H1 (cell line): ENCODE data around the gene SULF2. TPM values are rescaled to one million over a fixed set of nuclear protein-coding genes. Genes with fewer than 3 reads are reported as not detected.

Source experiments
- CTCF ChIA-PET: fragments of 300-600 bp; sonication (Branson Sonifier 250); formaldehyde crosslinking; loops from one replicate; lab custom pipeline; 2021; ENCODE audit not compliant: partially characterized antibody; lab: Charles Lee
- POLR2A ChIA-PET: fragments of 300-600 bp; sonication (Branson Sonifier 250); formaldehyde crosslinking; loops from one replicate; lab custom pipeline; 2021; ENCODE audit warnings: inconsistent platforms; ENCODE audit not compliant: partially characterized antibody; lab: Charles Lee
- DNase-seq, 2 experiments: peaks; one replicate each; pipeline versions ENCODE4 v3.0.0 to v3.0.0-alpha.2; 2010 to 2022; ENCODE audit warnings: low spot score in 2 of 2, low read depth in 1 of 2, mixed read lengths in 1 of 2
- FAIRE-seq: peaks from 2 replicates; lab custom pipeline; 2011; peaks lifted over from hg19 to GRCh38; lab: Jason Lieb, UNC
- H2AFZ ChIP-seq: 2 replicates; pipeline ENCODE4 v1.8.1; 2012; ENCODE audit warnings: low read length, inconsistent platforms
- H2AK5ac ChIP-seq: 2 replicates; pipeline ENCODE4 v1.6.1; 2013; ENCODE audit warnings: low read depth, low read length
- H2BK120ac ChIP-seq: replicated peaks from 2 replicates; pipeline ENCODE3; 2013; ENCODE audit warnings: low read depth, low read length, inconsistent platforms
- H2BK12ac ChIP-seq: 2 replicates; pipeline ENCODE4 v1.6.1; 2013; ENCODE audit warnings: low read depth, low read length
- H2BK15ac ChIP-seq: 2 replicates; pipeline ENCODE4 v1.6.1; 2013; ENCODE audit warnings: low read length
- H2BK20ac ChIP-seq: 2 replicates; pipeline ENCODE4 v1.6.1; 2013; ENCODE audit warnings: low read length
- H2BK5ac ChIP-seq: 2 replicates; pipeline ENCODE4 v1.6.1; 2013; ENCODE audit warnings: low read depth, low read length
- H3K14ac ChIP-seq: 2 replicates; pipeline ENCODE4 v1.6.1; 2013; ENCODE audit warnings: inconsistent platforms; ENCODE audit not compliant: insufficient read length
- H3K18ac ChIP-seq: 2 replicates; pipeline ENCODE4 v1.6.1; 2013; ENCODE audit warnings: low read length; ENCODE audit errors: extremely low read depth
- H3K23ac ChIP-seq: 2 replicates; pipeline ENCODE4 v1.6.1; 2013; ENCODE audit warnings: inconsistent platforms; ENCODE audit not compliant: insufficient read length
- H3K23me2 ChIP-seq: 2 replicates; pipeline ENCODE4 v1.6.1; 2013; ENCODE audit warnings: low read depth, low read length
- H3K27ac ChIP-seq: 2 replicates; pipeline ENCODE4 v1.6.1; 2011; ENCODE audit warnings: low read depth, low read length, inconsistent platforms
- H3K27me3 ChIP-seq, 4 experiments: replicated peaks in 1 of 4; 1 replicate in 1 of 4; 2 replicates in 3 of 4; pipeline versions ENCODE4 v1.6.1 to v1.8.1; 2011 to 2013; ENCODE audit warnings: low read length in 3 of 4, mild to moderate bottlenecking in 3 of 4, inconsistent platforms in 2 of 4, mixed read lengths in 2 of 4, moderate library complexity in 1 of 4; ENCODE audit not compliant: control insufficient read depth in 3 of 4, insufficient read depth in 3 of 4; ENCODE audit errors: extremely low read depth in 1 of 4
- H3K36me3 ChIP-seq, 4 experiments: 2 replicates each; pipeline versions ENCODE4 v1.6.1 to v1.8.1; 2011 to 2013; ENCODE audit warnings: mild to moderate bottlenecking in 4 of 4, low read length in 3 of 4, moderate library complexity in 2 of 4, control low read depth in 1 of 4, inconsistent platforms in 1 of 4; ENCODE audit not compliant: insufficient read depth in 4 of 4, control insufficient read depth in 2 of 4
- H3K4ac ChIP-seq: replicated peaks from 2 replicates; pipeline ENCODE3; 2013; ENCODE audit warnings: low read length, low read depth, mixed read lengths, inconsistent platforms; ENCODE audit not compliant: insufficient read length
- H3K4me1 ChIP-seq, 4 experiments: replicated peaks in 1 of 4; 1 replicate in 1 of 4; 2 replicates in 3 of 4; pipeline versions ENCODE4 v1.6.1 to v1.8.1; 2011 to 2013; ENCODE audit warnings: low read length in 3 of 4, inconsistent platforms in 2 of 4, mixed read lengths in 1 of 4; ENCODE audit not compliant: insufficient read depth in 4 of 4, control insufficient read depth in 3 of 4
- H3K4me2 ChIP-seq, 2 experiments: 2 replicates each; pipeline versions ENCODE4 v1.6.1 to v1.8.1; 2011 to 2013; ENCODE audit warnings: low read depth in 2 of 2, low read length in 2 of 2, control low read depth in 1 of 2, inconsistent platforms in 1 of 2, mild to moderate bottlenecking in 1 of 2; ENCODE audit not compliant: insufficient read depth in 1 of 2
- H3K4me3 ChIP-seq, 4 experiments: fragments of 200-600, 300-600 bp in 1 of 4; sonication (generic), shearing (Covaris generic), sonication (Bioruptor Twin) in 1 of 4; 2 replicates each; pipeline versions ENCODE4 v1.5.1 to v1.8.1; 2011 to 2016; ENCODE audit warnings: low read length in 4 of 4, low read depth in 3 of 4, control low read depth in 2 of 4, inconsistent platforms in 2 of 4, mild to moderate bottlenecking in 2 of 4, mixed read lengths in 1 of 4, moderate library complexity in 1 of 4; ENCODE audit not compliant: insufficient read depth in 2 of 4; ENCODE audit errors: extremely low read depth in 1 of 4
- H3K56ac ChIP-seq: replicated peaks from 2 replicates; pipeline ENCODE3; 2013; ENCODE audit warnings: low read depth, mild to moderate bottlenecking, mixed read lengths, low read length, inconsistent platforms; ENCODE audit not compliant: insufficient read length
- H3K79me1 ChIP-seq: 2 replicates; pipeline ENCODE4 v1.6.1; 2013; ENCODE audit warnings: low read depth, low read length, control low read depth
- H3K79me2 ChIP-seq, 2 experiments: 2 replicates each; pipeline versions ENCODE4 v1.6.1 to v1.8.1; 2012 to 2013; ENCODE audit warnings: low read length in 2 of 2, mild to moderate bottlenecking in 2 of 2, inconsistent platforms in 1 of 2; ENCODE audit not compliant: insufficient read depth in 2 of 2, control insufficient read depth in 1 of 2
- H3K9ac ChIP-seq, 4 experiments: replicated peaks in 1 of 4; 1 replicate in 1 of 4; 2 replicates in 3 of 4; pipeline versions ENCODE4 v1.6.1 to v1.8.1; 2011 to 2013; ENCODE audit warnings: low read depth in 3 of 4, low read length in 3 of 4, control low read depth in 2 of 4, mild to moderate bottlenecking in 2 of 4, moderate library complexity in 2 of 4, inconsistent platforms in 1 of 4; ENCODE audit errors: extremely low read depth in 1 of 4
- H3K9me3 ChIP-seq, 2 experiments: 2 replicates each; pipeline versions ENCODE4 v1.6.1 to v1.8.1; 2012 to 2013; ENCODE audit warnings: mild to moderate bottlenecking in 2 of 2, moderate library complexity in 2 of 2, control low read depth in 1 of 2, inconsistent platforms in 1 of 2, low read depth in 1 of 2, low read length in 1 of 2, mixed read lengths in 1 of 2; ENCODE audit not compliant: insufficient read depth in 2 of 2
- H4K20me1 ChIP-seq, 2 experiments: replicated peaks in 1 of 2; 2 replicates each; pipeline versions ENCODE3 to v1.8.1; 2011 to 2013; ENCODE audit warnings: inconsistent platforms in 2 of 2, low read length in 2 of 2, mild to moderate bottlenecking in 1 of 2; ENCODE audit not compliant: insufficient read depth in 2 of 2, control insufficient read depth in 1 of 2
- H4K5ac ChIP-seq: 2 replicates; pipeline ENCODE4 v1.6.1; 2013; ENCODE audit warnings: low read length, low read depth, mixed read lengths, inconsistent platforms; ENCODE audit not compliant: insufficient read length
- H4K8ac ChIP-seq: 2 replicates; pipeline ENCODE4 v1.8.0; 2013; ENCODE audit warnings: mild to moderate bottlenecking, moderate library complexity, low read length, inconsistent platforms; ENCODE audit not compliant: insufficient read depth; ENCODE audit errors: extremely low read depth
- H4K91ac ChIP-seq: replicated peaks from 2 replicates; pipeline ENCODE3; 2013; ENCODE audit warnings: low read length, mixed read lengths, inconsistent platforms; ENCODE audit not compliant: insufficient read length
- ASH2L ChIP-seq: fragments of 200-600, 300-600 bp; sonication (generic); IDR thresholded peaks from one replicate; pipeline ENCODE4 v1.7.1; 2017; ENCODE audit warnings: low read length
- EZH2 ChIP-seq: fragments of 200-600 bp; sonication (generic); IDR thresholded peaks from 2 replicates; pipeline ENCODE4 v1.7.1; 2012; ENCODE audit warnings: low read depth, mild to moderate bottlenecking, moderate library complexity, low read length, inconsistent platforms; ENCODE audit not compliant: severe bottlenecking
- GABPA ChIP-seq: IDR thresholded peaks from 2 replicates; pipeline ENCODE4 v1.6.1; 2011; ENCODE audit warnings: mild to moderate bottlenecking, low read length, moderate library complexity, borderline replicate concordance; ENCODE audit not compliant: insufficient read depth
- JUND ChIP-seq: IDR thresholded peaks from 2 replicates; pipeline ENCODE4 v1.6.1; 2011; ENCODE audit warnings: mild to moderate bottlenecking, improper control_type of control experiment, low read length
- RAD21 ChIP-seq, 2 experiments: IDR thresholded peaks in 1 of 2; conservative IDR thresholded peaks in 1 of 2; 2 replicates each; pipeline ENCODE4 v1.6.1; 2011; ENCODE audit warnings: low read depth in 2 of 2, low read length in 2 of 2, improper control_type of control experiment in 1 of 2, inconsistent platforms in 1 of 2, mild to moderate bottlenecking in 1 of 2, moderate library complexity in 1 of 2
- YY1 ChIP-seq: IDR thresholded peaks from 2 replicates; pipeline ENCODE4 v1.6.1; 2011; ENCODE audit warnings: low read depth, mild to moderate bottlenecking, low read length
- WGBS, 2 experiments: shearing (Covaris generic) in 1 of 2; methylation state at CpG; one replicate each; pipeline versions ENCODE4 v1.1.6 to v1.1.7; 2013 to 2015; ENCODE audit warnings: low lambda C conversion rate in 2 of 2, mixed read lengths in 2 of 2, inconsistent platforms in 1 of 2, low coverage in 1 of 2, missing lambda C conversion rate in 1 of 2; ENCODE audit not compliant: insufficient replicate concordance in 2 of 2, insufficient coverage in 1 of 2, insufficient read length in 1 of 2; ENCODE audit errors: extremely low coverage in 1 of 2, missing lambda C conversion rate in 1 of 2; 5-methylcytosine and 5-hydroxymethylcytosine counted together
- polyA plus RNA-seq, 7 experiments: library from polyadenylated mRNA; depleted of rRNA in 3 of 7; stranded (reverse) in 5 of 7; unstranded in 2 of 7; fragments of >200 nt in 5 of 7; fragments of 200-250 nt in 2 of 7; gene quantifications; 1 replicate in 5 of 7; 2 replicates in 1 of 7; 4 replicates in 1 of 7; pipeline versions ENCODE4 v1.2.1 to v1.2.3, GENCODE V29; 2011 to 2013; ENCODE audit warnings: missing spikeins in 2 of 7, mixed read lengths in 2 of 7
- total RNA-seq: library from RNA; stranded (reverse); fragmentation: NEBNext Ultra II Directional; extraction: Animal tissue kit (Norgen Biotek cat#: 25700); gene quantifications from 2 replicates; pipeline ENCODE4 v1.2.1, GENCODE V29; 2021
- TF ChIP-seq, protein P1 (sequence below), 3 experiments: IDR thresholded peaks; 1 replicate in 2 of 3; 2 replicates in 1 of 3; pipeline versions ENCODE4 v1.5.1 to v1.6.1; 2011; ENCODE audit warnings: low read length in 3 of 3, mild to moderate bottlenecking in 3 of 3, inconsistent platforms in 2 of 3, low read depth in 1 of 3, moderate library complexity in 1 of 3; ENCODE audit not compliant: insufficient read depth in 1 of 3; ENCODE audit errors: control extremely low read depth in 1 of 3
- TF ChIP-seq, protein P2 (sequence below): IDR thresholded peaks from 2 replicates; pipeline ENCODE4 v1.6.1; 2012; ENCODE audit warnings: inconsistent platforms
- TF ChIP-seq, protein P3 (sequence below): IDR thresholded peaks from 2 replicates; pipeline ENCODE4 v1.6.1; 2012; ENCODE audit warnings: inconsistent platforms

The SULF2 gene
- total and polyA plus RNA-seq, 2 of the 8 experiments (the other 6 are each of a cell fraction or from before 2014, with no cell fraction given) = 15.7 to 28.2 TPM

DNA sequence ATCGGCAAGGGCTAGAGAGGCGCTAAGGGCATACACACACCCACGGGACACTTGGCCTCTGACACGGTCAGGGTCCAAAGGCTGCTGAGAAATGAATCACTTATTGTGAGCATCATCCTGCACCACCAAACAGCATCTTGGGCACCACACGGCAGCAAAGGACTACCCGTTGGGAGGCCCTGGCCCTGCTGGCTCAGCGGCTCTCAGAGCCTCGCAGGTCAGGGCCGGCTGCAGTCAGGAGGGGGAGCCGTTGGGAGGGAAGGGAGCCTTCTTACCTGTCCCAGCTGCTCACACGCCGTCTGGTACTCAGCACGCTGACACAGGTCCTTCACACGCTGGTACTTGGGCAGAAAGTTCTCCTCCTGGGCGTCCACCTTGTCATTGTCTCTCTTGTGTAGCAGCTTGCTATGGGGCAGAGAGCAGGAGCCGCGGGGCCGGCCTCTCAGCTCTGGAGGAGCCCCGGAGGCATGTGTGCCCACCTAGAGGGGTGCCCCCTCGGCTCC, 109.0 kb downstream of the SULF2 start:
- POLR2A ChIA-PET = no interaction called here
- H3K27me3 ChIP-seq = no peaks in the 10 kb centered on the region
- TF ChIP-seq, protein P1, sequence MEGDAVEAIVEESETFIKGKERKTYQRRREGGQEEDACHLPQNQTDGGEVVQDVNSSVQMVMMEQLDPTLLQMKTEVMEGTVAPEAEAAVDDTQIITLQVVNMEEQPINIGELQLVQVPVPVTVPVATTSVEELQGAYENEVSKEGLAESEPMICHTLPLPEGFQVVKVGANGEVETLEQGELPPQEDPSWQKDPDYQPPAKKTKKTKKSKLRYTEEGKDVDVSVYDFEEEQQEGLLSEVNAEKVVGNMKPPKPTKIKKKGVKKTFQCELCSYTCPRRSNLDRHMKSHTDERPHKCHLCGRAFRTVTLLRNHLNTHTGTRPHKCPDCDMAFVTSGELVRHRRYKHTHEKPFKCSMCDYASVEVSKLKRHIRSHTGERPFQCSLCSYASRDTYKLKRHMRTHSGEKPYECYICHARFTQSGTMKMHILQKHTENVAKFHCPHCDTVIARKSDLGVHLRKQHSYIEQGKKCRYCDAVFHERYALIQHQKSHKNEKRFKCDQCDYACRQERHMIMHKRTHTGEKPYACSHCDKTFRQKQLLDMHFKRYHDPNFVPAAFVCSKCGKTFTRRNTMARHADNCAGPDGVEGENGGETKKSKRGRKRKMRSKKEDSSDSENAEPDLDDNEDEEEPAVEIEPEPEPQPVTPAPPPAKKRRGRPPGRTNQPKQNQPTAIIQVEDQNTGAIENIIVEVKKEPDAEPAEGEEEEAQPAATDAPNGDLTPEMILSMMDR (IDR thresholded peaks at IDR 0.05; ENCODE audit: control extremely low read depth in 1 of 3, insufficient read depth in 1 of 3, low read depth in 1 of 3, low read length in 3 of 3) = peak; percentile 51 to 71 (median 65)
- peak; percentile 58 to 61 for TF ChIP-seq RAD21 (IDR thresholded peaks at IDR 0.05 in 1 of 2, conservative IDR thresholded peaks at IDR 0.05 in 1 of 2; ENCODE audit: low read depth in 2 of 2, low read length in 2 of 2)
- TF ChIP-seq YY1 = no peak
- TF ChIP-seq EZH2 = no peak
- TF ChIP-seq GABPA = no peak
- TF ChIP-seq ASH2L = no peak
- TF ChIP-seq, protein P2, sequence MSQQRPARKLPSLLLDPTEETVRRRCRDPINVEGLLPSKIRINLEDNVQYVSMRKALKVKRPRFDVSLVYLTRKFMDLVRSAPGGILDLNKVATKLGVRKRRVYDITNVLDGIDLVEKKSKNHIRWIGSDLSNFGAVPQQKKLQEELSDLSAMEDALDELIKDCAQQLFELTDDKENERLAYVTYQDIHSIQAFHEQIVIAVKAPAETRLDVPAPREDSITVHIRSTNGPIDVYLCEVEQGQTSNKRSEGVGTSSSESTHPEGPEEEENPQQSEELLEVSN = peak; percentile 16; the same call in 1 of the 2 replicates
- TF ChIP-seq, protein P3, sequence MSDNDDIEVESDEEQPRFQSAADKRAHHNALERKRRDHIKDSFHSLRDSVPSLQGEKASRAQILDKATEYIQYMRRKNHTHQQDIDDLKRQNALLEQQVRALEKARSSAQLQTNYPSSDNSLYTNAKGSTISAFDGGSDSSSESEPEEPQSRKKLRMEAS = peak; percentile 12; the same call in 1 of the 2 replicates
- no peak for TF ChIP-seq JUND

More for the DNA sequence above, 109.0 kb downstream of the SULF2 start:
- Histone ChIP-seq H3K18ac (no peak overlapping the region), H3K9me3 (no peaks in the 10 kb centered on the region), H2BK12ac (0 out of 2 replicates have a peak overlapping the region, but pooled peaks have one; percentile 60), H3K56ac (no peak overlapping the region), H4K20me1 (peaks cover 0 to 2% of the 10 kb centered on the region in 2 experiments), H2BK5ac (no peak overlapping the region), H4K8ac (no peak overlapping the region), H3K36me3 (no peaks in the 10 kb centered on the region), H3K27ac (no peak overlapping the region), H4K5ac (no peak overlapping the region), H3K23me2 (no peaks in the 10 kb centered on the region), H3K4ac (no peak overlapping the region), H3K4me3 (no peak overlapping the region), H2BK20ac (no peak overlapping the region), H3K79me2 (no peaks in the 10 kb centered on the region), H2BK15ac (0 out of 2 replicates have a peak overlapping the region, but pooled peaks have one; percentile 88), H2BK120ac (no peak overlapping the region), H3K14ac (no peak overlapping the region), H3K4me1 (peaks cover 0 to 7% (median 2%) of the 10 kb centered on the region in 4 experiments; a peak in 5 of 7 replicates), H3K79me1 (no peaks in the 10 kb centered on the region), H2AK5ac (no peak overlapping the region), H2AFZ (no peak overlapping the region), H3K9ac (no peak overlapping the region), H4K91ac (no peak overlapping the region), H3K23ac (no peak overlapping the region), H3K4me2 (no peak overlapping the region)
- 74% methylated on average over 20 of the region's 20 CpGs; no CpG with 5 or more reads in 1 of the 2 experiments for WGBS, 2 experiments
- FAIRE-seq (no peak), DNase-seq (peak in 1 of 2 experiments; percentile 70)
- CTCF ChIA-PET = interaction anchor here (0.6 to 9.7 kb wide), 21 partner anchors 12 to 948 kb away, joined by 3 to 92 read pairs (median 5); no protein-coding TSS in a partner anchor
